ENCODE results near the gene CD33.

- TF ChIP-seq EZH2 (IDR thresholded peaks at IDR 0.05; ENCODE audit: borderline replicate concordance, low read depth, low read length, severe bottlenecking): no peak
- TF ChIP-seq CTCF (IDR thresholded peaks at IDR 0.05; ENCODE audit: borderline replicate concordance, extremely low read depth, low read length, poor library complexity, severe bottlenecking): no peak
These were observed 46.2 kb downstream of the CD33 start for GRCh38 chr19:51271067-51271466.
